HepG2 (cell line): ENCODE measurements around the gene DNAJB2. TPM values are rescaled to one million over a fixed set of nuclear protein-coding genes. Genes with fewer than 3 reads are reported as not detected.

Source experiments
- AKNA ChIP-seq: sonication (generic); formaldehyde crosslinking; IDR thresholded peaks from 2 replicates; pipeline ENCODE4 v1.4.0; 2020; ENCODE audit warnings: missing genetic modification reagents, borderline replicate concordance
- ELF4 ChIP-seq: sonication (generic); formaldehyde crosslinking; IDR thresholded peaks from 2 replicates; pipeline ENCODE4 v1.5.0; 2020; ENCODE audit warnings: missing genetic modification reagents, mild to moderate bottlenecking, moderate library complexity, borderline replicate concordance
- FIP1L1 ChIP-seq: fragments of 200-400 bp; formaldehyde crosslinking; IDR thresholded peaks from 2 replicates; pipeline ENCODE4 v1.6.1; 2018; ENCODE audit warnings: low read depth, mild to moderate bottlenecking, low read length, moderate library complexity, borderline replicate concordance; ENCODE audit not compliant: insufficient read depth
- HINFP ChIP-seq: sonication (generic); formaldehyde crosslinking; IDR thresholded peaks from 2 replicates; pipeline ENCODE4 v1.4.0; 2020; ENCODE audit warnings: low read depth, mild to moderate bottlenecking, missing genetic modification reagents
- NFAT5 ChIP-seq: sonication (generic); formaldehyde crosslinking; IDR thresholded peaks from 2 replicates; pipeline ENCODE4 v1.4.0; 2020; ENCODE audit warnings: missing genetic modification reagents
- NFATC3 ChIP-seq: sonication (generic); formaldehyde crosslinking; IDR thresholded peaks from 2 replicates; pipeline ENCODE4 v1.5.1; 2020; ENCODE audit warnings: mild to moderate bottlenecking, missing genetic modification reagents
- SCMH1 ChIP-seq: sonication (generic); formaldehyde crosslinking; IDR thresholded peaks from 2 replicates; pipeline ENCODE4 v1.9.0; 2021; ENCODE audit warnings: missing genetic modification reagents, mild to moderate bottlenecking, borderline replicate concordance
- TMF1 ChIP-seq: sonication (generic); formaldehyde crosslinking; IDR thresholded peaks from 2 replicates; pipeline ENCODE4 v1.8.1; 2022; ENCODE audit warnings: low read depth, missing genetic modification reagents
- ZNF3 ChIP-seq: IDR thresholded peaks from 2 replicates; pipeline ENCODE4 v1.7.0; 2017; ENCODE audit warnings: inconsistent platforms
- ZNF569 ChIP-seq: sonication (generic); formaldehyde crosslinking; IDR thresholded peaks from 2 replicates; pipeline ENCODE4 v1.5.0; 2020; ENCODE audit warnings: mild to moderate bottlenecking, missing genetic modification reagents, moderate library complexity, borderline replicate concordance
- ZNF629 ChIP-seq: sonication (generic); formaldehyde crosslinking; conservative IDR thresholded peaks from 2 replicates; pipeline ENCODE4 v1.5.0; 2020; ENCODE audit warnings: missing genetic modification reagents
- polyA plus RNA-seq, 8 experiments: library from polyadenylated mRNA; depleted of rRNA in 3 of 8; stranded (reverse) in 7 of 8; unstranded in 1 of 8; fragments of >200 nt; fragmentation: Illumina TruSeq in 4 of 8; extraction: Trizol in 4 of 8; gene quantifications; 2 replicates each; pipeline versions ENCODE4 v1.2.1 to v1.2.3, GENCODE V29; 2011 to 2016; ENCODE audit warnings: low read depth in 4 of 8, missing spikeins in 1 of 8, mixed read lengths in 1 of 8; ENCODE audit not compliant: insufficient read depth in 1 of 8
- total RNA-seq, 5 experiments: library from RNA; depleted of rRNA; stranded (reverse); fragments of >200 nt; fragmentation: Illumina TruSeq; extraction: Trizol; gene quantifications; 2 replicates each; pipeline ENCODE4 v1.2.3, GENCODE V29; 2016; ENCODE audit warnings: low read depth in 1 of 5

Gene DNAJB2
- total and polyA plus RNA-seq, 2 of the 13 experiments (the other 11 are each of a cell fraction or from before 2014, with no cell fraction given) = 21.3 to 31.1 TPM

DNA sequence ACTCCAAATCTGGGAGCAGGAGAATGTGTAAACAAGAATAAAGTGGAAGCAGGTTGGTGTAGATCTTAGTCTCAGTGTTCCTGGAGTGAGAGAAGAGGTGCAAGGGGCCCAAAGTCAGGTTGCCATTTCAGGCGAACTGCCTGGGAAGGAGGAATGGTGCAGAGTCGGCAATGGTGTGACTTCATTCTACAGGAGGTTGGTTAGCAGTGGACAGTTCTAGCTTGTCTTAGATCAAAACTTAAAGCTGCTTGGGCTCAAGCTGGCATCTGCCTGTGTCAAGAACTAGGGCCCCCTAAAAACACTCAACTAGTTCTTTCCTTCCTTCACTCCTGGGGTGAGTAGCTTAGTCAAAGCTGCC is 30.3 kb upstream of the DNAJB2 start (continued):
- TF ChIP-seq AKNA (CRISPR knock-in tag) = no peak
- no peak for TF ChIP-seq ZNF629 (CRISPR knock-in tag)
- TF ChIP-seq TMF1 (CRISPR knock-in tag) = no peak
- TF ChIP-seq ZNF569 = 0 out of 2 replicates have a peak, but pooled peaks have one; percentile 0
- TF ChIP-seq FIP1L1 = peak; percentile 16; the same call in 1 of the 2 replicates
- TF ChIP-seq HINFP (CRISPR knock-in tag) = peak; percentile 11; the same call in 1 of the 2 replicates
- no peak for TF ChIP-seq SCMH1 (CRISPR knock-in tag)
- no peak for TF ChIP-seq NFAT5 (CRISPR knock-in tag)
- TF ChIP-seq ZNF3 (CRISPR knock-in tag) = no peak
- TF ChIP-seq NFATC3 (CRISPR knock-in tag) = no peak
- TF ChIP-seq ELF4 = 0 out of 2 replicates have a peak, but pooled peaks have one; percentile 1
